ENCODE results near the gene CCDC185. TPM values are rescaled to one million over a fixed set of nuclear protein-coding genes. Genes with fewer than 3 reads are reported as not detected.

CCDC185 gene
- total RNA-seq = not detected

- peak; percentile 53 for ATAC-seq
- DNase-seq (ENCODE audit: low spot score) = no peak
These were observed at the start of gene CCDC185 for GRCh38 chr1:223393275-223394214. CCDC185 (plus strand) TSS chr1:223393415; CDS start chr1:223393476, 61 bp downstream.

- ATAC-seq (no peak), DNase-seq (ENCODE audit: low spot score) (no peak)
These were observed 49.5 kb upstream of the CCDC185 start for GRCh38 chr1:223343692-223344091.

- ATAC-seq = no peak
- DNase-seq (ENCODE audit: low spot score) = no peak
These were observed 48.7 kb upstream of the CCDC185 start for GRCh38 chr1:223344491-223344890.

- ATAC-seq = peak; percentile 40
- no peak for DNase-seq (ENCODE audit: low spot score)
These were observed 47.5 kb upstream of the CCDC185 start for GRCh38 chr1:223345720-223346119.

GRCh38 chr1:223346311-223346710, 46.9 kb upstream of the CCDC185 start:
- DNase-seq (ENCODE audit: low spot score) = no peak
- no peak for ATAC-seq

- DNase-seq (ENCODE audit: low spot score) (no peak), ATAC-seq (no peak)
These were observed 45.6 kb upstream of the CCDC185 start for GRCh38 chr1:223347583-223347982.

- ATAC-seq = no peak
- DNase-seq (ENCODE audit: low spot score) = no peak
These were observed 44.8 kb upstream of the CCDC185 start for GRCh38 chr1:223348439-223348838.

- DNase-seq (ENCODE audit: low spot score) (no peak), ATAC-seq (no peak)
These were observed 44.0 kb upstream of the CCDC185 start for GRCh38 chr1:223349241-223349640.

GRCh38 chr1:223350361-223350908, 42.8 kb upstream of the CCDC185 start:
- ATAC-seq = no peak

GRCh38 chr1:223352944-223353343, 40.3 kb upstream of the CCDC185 start:
- no peak for ATAC-seq
- no peak for DNase-seq (ENCODE audit: low spot score)

More at GRCh38 chr1:223350361-223350908, 42.8 kb upstream of the CCDC185 start:
- no peak for DNase-seq (ENCODE audit: low spot score)

GRCh38 chr1:223353939-223354338, 39.3 kb upstream of the CCDC185 start:
- ATAC-seq (peak; percentile 58), DNase-seq (ENCODE audit: low spot score) (no peak)

- ATAC-seq (no peak), DNase-seq (ENCODE audit: low spot score) (no peak)
These were observed 37.5 kb upstream of the CCDC185 start for GRCh38 chr1:223355699-223356098.

- DNase-seq (ENCODE audit: low spot score) = no peak
- no peak for ATAC-seq
These were observed 34.4 kb upstream of the CCDC185 start for GRCh38 chr1:223358826-223359225.

- ATAC-seq (peak; percentile 24), DNase-seq (ENCODE audit: low spot score) (no peak)
These were observed 30.0 kb upstream of the CCDC185 start for GRCh38 chr1:223363057-223363855.

- ATAC-seq (peak; percentile 86), DNase-seq (ENCODE audit: low spot score) (peak; percentile 49)
These were observed 29.1 kb upstream of the CCDC185 start, which contains the start of gene SUSD4 for GRCh38 chr1:223363856-223364684. SUSD4 (minus strand) TSS chr1:223364176; CDS start chr1:223363425, 751 bp downstream.

- ATAC-seq = peak; percentile 5
These were observed 28.4 kb upstream of the CCDC185 start for GRCh38 chr1:223364685-223365382.

GRCh38 chr1:223374064-223374610, 19.1 kb upstream of the CCDC185 start:
- no peak for ATAC-seq

More at GRCh38 chr1:223364685-223365382, 28.4 kb upstream of the CCDC185 start:
- DNase-seq (ENCODE audit: low spot score) = no peak

GRCh38 chr1:223378754-223379153, 14.5 kb upstream of the CCDC185 start:
- ATAC-seq (no peak), DNase-seq (ENCODE audit: low spot score) (no peak)

More at GRCh38 chr1:223374064-223374610, 19.1 kb upstream of the CCDC185 start:
- no peak for DNase-seq (ENCODE audit: low spot score)

- no peak for DNase-seq (ENCODE audit: low spot score)
- no peak for ATAC-seq
These were observed 7.2 kb upstream of the CCDC185 start for GRCh38 chr1:223386013-223386412.
